ENCODE results near the gene RPTOR.

RPTOR gene

DNA sequence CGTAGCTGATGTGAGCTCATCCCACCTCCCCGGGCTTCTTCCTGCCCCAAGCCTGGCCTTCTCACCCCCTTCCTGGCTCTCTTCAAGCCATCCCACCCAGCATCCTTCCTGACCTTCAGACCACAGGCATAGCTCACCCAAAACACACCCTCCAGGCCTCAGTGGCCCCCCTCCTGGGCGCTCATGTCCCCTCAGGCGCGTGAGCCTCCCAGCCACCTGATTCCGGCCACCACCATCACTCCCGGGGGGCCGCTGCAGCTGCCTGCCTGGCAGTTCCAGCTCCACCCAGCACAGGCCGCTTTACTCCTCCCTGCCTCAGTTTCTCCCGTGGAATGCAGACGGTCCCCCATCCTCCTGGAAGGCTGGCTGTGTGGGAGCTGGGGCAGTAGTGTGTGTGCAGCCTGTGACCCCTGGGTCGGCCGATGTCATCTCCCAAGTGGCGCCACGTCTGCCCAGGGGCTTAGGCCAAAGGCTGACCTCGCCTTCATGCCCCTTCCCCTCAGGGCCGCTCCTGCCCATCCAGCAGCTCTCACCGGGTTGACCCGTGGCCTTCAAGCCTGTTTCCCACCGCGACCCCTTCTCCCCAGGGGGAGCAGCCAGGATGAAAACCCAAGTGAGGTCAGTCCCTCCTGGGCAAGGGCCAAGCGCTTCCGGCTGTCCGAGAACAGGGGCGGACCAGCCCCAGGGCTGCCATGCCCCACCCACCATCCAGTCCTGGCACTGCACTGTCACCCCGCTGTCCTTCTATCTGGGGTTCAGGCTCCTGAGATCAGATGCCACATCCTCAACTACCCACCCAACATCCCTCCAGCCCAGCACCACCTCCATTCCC, 435.1 kb downstream of the RPTOR start:
- DNase-seq (ENCODE audit: extremely low read depth in 1 of 2, low read depth in 1 of 2) = no peak

DNA sequence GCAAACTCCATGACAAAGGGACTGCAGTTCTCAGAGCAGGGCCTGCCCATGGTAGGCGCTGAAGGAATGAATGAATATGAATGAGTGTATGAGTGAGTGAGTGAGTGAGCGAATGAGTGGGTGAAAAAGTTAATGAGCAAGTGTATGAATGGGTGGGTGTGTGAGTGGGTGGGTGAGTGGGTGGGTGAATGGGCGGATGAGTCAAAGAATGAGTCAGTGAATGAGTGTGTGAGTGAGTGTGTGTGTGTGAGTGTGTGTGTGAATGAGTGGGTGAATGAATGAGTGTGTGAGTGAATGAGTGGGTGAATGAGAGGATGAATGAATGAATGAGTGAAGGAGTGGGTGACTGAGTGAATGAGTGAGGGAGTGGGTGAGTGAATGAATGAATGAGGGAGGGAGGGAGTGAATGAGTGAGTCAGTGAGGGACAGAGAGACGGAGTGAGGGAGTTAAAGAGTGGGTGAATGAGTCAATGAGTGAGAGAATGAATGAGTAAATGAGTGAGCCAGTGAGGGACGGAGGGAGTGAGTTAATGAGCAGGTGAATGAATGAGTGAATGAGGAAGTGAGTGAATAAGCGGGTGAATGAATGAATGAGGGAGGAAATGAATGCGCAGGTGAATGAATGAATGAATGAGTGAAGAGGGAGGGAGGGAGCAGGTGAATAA, 435.9 kb downstream of the RPTOR start:
- no peak for DNase-seq (ENCODE audit: extremely low read depth in 1 of 2, low read depth in 1 of 2)

DNA sequence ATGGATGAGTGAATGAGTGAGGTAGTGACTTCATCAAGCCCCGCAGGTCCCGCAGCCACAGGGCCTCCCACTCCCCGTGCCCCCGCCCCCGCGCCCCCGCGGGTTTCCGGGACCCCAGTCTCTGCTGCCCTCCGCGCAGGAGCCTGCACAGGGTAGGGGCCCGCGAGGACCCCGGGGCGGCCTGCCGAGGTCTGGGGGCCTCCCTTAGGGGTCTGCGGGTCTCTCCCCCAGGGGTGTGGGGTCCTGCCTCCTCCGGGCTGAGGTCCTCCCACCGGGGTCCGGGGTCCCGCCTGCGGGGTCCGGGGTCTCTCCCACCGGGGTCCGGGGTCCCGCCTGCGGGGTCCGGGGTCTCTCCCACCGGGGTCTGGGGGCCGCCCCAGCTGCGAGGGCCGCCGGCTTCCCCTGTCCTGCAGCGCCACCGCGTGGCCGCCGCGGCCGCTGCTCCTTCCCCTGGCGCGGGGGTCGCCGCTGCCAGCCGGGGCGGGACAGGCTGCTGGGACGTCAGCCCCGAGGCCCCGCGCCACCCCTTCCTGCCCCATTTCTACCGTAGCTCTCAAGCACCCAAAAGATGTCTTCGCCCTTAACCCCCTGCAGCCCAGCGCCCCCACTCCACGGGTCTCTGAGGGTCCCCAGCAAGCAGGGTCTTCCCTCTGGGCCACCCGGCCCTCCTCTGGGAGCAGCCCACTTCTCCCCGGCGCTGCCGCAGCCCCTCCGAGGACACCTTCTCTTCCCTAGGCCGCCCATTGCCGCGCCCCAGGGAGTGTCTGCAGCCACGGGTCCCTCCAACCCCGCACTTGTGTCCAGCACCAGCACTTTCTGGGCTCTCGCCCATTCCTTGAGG, 436.6 kb downstream of the RPTOR start:
- peak in 1 of 2 donors; percentile 38 for DNase-seq (ENCODE audit: extremely low read depth in 1 of 2, low read depth in 1 of 2)

DNA sequence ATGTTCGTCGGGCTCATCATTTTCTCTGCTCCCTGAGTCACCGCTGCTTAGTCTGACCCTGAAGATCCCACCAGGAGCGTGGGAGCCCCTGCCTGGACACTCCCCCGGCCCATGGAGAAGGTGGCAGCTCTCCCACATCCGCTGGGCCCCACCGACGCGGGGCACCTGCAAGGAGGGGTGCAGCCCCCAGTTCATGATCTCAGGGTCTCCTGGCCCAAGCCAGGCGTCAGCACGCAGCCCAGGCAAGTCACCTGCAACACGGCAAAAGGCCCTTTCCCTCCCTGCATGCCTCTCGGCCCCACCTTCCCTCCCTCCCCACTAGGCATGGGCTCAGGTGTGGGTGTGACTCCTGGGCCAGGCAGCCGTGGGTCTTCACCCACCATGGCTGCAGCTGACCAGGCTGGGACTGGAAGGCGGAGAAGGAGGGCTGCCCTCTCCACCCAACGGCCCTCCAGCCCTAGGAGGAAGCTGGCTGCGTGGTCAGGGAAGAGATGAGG, 437.3 kb downstream of the RPTOR start:
- no peak for DNase-seq (ENCODE audit: extremely low read depth in 1 of 2, low read depth in 1 of 2)

DNA sequence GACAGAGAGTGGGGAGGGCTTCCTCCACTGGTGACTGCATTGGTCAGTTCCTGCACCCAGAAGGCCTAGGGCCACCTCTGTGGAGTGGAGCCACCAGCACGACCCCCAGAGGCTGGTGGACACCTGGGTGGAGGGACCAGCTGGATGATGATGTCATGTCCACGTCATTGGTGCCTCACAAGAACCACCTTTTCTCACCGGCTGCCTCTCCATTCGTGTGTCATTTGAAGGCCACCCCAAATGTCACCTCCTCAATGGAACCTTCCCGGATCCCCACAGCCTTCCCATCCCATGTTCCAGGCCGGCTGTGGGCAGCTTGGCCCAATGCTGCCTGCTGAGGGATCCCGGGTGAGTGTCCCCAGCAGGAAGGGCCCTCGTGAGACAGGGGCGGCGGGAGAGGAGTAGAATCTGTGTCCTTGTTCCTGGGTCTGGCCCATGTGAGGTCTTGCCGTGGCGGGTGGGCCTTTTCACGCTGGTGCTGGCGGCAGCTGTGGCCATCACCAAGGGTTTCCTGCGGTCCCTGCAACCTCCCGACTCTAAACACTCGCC, 437.9 kb downstream of the RPTOR start:
- DNase-seq (ENCODE audit: extremely low read depth in 1 of 2, low read depth in 1 of 2) = no peak

DNA sequence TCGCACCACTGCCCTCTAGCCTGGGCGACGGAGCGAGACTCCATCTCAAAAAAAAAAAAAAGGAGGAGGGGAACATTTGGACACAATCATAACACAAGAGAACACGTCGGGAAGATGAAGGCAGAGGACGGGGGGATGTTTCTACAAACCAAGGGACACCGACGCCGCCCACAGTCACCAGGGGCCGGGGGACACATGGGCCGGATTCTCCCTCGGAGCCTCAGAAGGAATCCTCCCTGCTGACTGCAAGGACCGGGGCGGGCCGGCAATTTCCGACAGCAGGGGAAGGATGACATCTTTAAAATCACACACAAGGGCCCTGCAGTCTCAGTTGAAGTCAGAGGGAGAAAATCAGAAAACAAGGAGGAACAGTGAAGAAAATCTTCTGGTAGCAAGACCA, 438.9 kb downstream of the RPTOR start:
- DNase-seq (ENCODE audit: extremely low read depth in 1 of 2, low read depth in 1 of 2) = no peak

DNA sequence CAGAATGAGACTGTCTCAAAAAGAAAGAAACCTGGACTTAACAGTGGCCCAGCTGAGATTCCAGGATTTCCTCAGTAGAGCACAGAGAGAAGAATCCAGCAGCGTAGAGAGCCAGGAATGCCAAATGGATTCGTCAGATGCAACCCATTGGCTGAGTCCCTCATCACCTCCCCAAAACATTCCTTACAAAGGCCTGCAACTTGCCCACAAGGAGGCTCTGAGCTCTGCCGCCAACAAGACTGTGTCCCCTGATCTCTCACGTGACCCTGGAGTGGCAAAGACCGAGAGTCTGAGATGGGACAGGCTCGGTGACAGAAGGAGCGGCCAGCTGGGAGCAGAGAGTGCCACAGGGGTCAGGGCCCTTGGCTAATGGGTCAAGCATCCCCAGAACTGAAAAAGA, 440.1 kb downstream of the RPTOR start:
- DNase-seq (ENCODE audit: extremely low read depth in 1 of 2, low read depth in 1 of 2) = no peak

DNA sequence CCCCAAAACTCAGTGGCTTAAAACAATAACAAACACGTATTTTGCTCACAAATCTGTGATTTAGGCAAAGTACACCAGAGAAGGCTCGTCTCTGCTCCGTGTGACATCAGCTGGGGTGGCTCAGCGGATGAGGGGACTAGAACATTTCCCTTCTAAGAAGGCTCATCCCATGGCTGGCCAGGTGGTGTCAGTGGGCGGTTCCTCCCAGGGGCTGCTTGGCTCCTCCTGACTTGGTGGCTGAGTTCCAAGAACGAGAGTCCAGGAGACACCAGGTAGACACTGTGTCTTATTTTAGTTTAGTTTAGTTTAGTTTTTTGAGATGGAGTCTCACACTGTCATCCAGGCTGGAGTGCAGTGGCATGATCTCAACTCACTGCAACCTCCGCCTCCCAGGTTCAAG, 441.4 kb downstream of the RPTOR start:
- DNase-seq (ENCODE audit: extremely low read depth in 1 of 2, low read depth in 1 of 2) = no peak

DNA sequence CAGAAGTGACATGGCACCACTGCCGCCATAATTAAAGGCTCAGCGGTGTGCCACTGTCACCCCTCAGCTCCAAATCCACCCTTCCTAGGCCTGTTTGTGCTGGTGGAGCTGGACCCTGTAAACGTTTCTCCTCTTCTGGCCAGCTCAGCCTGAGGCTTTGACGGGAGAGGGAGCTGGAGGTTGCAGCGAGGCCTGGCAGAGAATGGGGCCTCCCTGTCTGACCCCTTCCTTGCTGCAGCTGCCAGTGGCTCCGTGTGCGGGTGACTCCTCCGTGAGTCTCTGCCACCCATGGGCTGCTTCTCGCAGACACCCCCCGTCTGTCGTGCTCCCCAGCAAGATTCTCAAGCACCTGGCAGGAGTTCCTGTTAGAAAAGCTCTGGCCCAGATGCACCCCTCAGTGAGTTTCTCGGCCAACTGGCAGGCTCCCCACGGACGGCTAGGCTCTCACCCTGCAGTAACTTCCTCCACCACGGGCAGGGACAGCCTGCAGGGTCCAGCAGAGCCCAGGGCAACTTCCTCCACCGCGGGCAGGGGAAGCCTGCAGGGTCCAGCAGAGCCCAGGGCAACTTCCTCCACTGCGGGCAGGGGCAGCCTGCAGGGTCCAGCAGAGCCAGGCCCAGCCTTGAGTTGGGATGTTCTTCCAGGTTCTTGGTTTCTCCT, 442.3 kb downstream of the RPTOR start:
- no peak for DNase-seq (ENCODE audit: extremely low read depth in 1 of 2, low read depth in 1 of 2)

DNA sequence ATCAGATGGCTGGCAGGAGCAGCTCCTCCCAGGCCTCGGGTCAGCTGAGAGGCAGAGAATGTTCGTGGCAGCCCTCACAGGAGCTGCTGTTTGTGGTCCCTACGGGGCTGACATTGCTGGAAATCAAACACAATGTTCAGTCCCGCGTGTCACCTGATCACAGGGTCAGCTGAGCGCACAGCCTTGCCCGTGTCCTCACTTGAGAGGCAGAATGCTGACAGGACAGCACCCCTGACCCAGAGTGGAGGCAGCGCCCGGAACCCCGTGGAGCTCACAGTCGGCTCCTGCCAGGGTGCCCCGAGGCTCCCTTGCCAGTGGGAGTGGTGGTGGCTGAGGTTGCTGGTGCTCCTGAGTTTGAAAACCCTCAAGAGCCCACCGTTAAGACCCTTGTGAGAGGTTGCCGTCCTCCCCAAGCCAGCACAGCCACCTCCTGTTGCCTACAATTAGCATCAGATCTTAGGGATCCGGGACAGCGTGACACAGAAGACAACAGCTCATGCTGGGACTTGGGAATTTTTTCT, 443.4 kb downstream of the RPTOR start:
- DNase-seq (ENCODE audit: extremely low read depth in 1 of 2, low read depth in 1 of 2) = no peak

DNA sequence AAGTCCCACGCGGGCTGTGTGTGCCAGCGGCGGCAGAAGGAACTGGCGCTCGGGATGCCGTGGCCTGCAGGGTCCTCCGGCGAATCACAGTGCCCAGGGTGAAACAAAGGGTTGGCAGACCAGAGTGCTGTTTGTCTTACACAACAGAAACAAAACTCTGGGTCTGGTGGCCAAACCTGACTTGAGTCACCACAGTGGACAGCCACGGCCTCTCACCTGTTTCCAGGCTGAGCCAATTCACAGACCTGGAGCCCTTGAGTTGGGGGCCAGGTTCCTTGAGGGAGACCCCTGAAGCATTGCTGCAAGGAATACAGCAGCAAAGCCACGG, 444.9 kb downstream of the RPTOR start:
- DNase-seq (ENCODE audit: extremely low read depth in 1 of 2, low read depth in 1 of 2) = no peak

DNA sequence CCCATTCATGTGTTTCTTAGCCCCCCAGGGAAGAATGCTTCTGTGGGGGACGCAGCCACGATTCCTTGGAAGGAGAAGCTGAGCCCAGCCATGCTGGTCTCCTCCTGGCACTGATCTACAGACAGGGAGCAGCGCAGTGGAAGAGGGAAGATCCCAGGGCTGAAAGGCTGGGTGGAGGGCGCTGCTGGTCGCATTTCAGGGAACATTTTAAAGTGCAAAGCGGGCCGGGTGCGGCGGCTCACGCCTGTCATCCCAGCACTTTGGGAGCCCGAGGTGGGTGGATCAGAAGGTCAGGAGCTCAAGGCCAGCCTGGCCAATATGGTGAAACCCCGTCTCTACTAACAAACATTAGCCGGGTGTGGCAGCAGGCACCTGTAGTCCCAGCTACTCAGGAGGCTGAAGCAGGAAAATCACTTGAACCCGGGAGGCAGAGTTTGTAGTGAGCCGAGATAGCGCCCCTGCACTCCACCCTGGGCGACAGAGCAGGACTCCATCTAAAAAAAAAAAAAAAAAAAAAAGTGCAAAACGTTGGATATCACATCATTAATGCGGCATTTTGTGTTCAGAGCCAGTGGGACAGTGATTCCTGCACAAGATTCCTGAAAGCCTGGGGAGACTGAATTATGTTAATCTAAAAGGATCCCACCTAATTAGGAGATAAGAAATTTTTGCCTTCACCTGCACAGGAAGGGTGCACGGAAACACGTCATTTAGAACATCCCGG, 446.4 kb downstream of the RPTOR start:
- no peak for DNase-seq (ENCODE audit: extremely low read depth in 1 of 2, low read depth in 1 of 2)

DNA sequence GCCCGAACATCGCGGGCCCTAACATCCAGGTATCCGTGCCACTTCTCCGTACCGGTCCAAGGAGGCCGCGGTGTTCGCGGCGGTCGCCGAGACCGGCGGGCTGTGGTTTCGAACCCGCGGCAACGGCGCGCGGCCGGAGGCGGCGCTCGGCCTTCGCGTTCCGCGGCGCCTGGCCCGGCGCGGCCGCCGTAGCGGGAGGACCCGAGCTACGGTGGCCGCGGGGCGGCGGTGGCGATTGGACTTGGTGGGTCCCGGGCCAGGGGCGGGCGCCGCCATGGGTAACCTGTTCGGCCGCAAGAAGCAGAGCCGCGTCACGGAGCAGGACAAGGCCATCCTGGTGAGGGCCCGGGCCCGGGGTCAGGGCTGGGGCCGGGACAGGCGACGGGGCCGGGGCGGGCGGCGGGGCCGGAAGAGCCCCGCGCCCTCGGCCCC, 447.0 kb downstream of the RPTOR start, which contains the start of gene CHMP6:
Gene CHMP6 (plus strand): TSS at position 197 of the 432 bp plus-strand sequence. CDS start 78 bp downstream, at position 275.
- DNase-seq (ENCODE audit: extremely low read depth in 1 of 2, low read depth in 1 of 2) = peak; percentile 26 to 60

DNA sequence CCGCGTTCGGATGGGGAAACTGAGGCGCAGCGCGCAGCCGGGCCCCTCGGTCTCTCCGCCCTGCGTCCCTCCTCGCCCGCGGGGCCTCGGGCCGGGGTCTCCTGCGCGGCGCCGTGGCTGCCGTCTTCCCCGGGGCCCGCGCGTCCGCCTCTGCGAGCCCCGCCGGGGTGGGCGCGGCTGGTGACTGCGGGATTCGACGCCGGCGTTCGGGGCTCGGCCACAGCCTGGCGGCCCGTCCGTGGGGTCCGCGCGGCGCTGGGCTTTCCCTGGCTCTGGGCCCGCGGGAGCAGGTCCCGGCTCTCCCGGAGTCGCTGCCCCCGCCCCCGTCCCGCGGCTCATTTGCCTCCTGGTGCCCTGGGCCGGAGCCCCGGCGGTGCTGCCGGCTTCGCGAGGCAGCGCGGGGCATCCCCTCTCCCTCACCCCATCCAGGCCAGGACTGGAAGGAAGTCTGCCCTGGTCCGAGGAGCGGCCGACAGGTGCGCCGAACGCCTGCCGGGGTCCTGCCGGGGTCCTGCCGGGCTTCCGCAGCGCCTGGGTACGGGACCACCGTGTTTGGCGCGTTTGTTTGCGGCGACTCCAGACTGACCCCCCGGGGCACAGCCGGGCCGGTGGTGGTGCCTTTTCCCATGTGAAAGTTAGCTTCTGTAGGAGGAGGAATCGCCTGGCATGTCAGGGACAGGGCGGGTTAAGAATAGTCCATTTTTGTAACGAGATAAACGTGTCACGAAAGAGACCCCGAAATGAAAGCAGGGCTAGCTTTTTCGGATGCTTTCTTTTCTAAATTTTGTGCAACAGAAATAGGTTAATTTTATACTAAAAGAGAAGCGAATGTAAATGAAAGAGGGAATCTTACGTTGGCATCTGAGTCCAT, 447.7 kb downstream of the RPTOR start:
- DNase-seq (ENCODE audit: extremely low read depth in 1 of 2, low read depth in 1 of 2) = no peak

DNA sequence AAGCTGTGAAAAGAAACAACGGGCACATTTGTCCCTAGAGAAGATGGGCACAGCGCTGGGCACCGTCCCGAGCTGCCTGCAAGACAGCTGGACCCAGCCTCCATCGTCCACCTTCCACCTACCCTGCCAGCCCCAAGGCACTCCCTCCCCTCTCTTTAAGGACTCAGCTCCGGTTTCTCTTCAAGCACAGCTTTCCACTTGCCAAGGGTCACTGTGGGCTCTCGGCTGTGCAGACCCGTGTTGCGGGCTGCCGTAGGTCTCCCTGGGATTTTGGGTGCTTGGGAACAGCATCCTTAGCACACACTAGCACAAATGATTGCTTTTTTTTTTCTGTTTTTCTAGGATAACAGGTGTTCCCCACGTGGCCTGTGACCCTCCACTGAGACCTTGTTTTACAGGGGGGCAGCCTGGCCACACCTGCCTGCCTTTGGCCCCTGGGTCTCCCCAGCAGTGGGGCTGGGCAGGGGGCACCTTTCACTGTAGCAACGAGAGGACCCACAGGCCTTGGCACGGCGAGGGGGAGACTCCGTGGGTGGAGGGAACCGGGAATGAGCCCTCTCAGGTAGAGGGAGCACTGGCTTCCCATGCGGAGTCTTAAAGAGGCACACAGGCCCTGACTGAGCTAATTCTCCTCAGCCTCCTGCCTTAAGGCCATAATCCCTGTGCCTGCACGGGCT, 448.4 kb downstream of the RPTOR start:
- DNase-seq (ENCODE audit: extremely low read depth in 1 of 2, low read depth in 1 of 2) = no peak

DNA sequence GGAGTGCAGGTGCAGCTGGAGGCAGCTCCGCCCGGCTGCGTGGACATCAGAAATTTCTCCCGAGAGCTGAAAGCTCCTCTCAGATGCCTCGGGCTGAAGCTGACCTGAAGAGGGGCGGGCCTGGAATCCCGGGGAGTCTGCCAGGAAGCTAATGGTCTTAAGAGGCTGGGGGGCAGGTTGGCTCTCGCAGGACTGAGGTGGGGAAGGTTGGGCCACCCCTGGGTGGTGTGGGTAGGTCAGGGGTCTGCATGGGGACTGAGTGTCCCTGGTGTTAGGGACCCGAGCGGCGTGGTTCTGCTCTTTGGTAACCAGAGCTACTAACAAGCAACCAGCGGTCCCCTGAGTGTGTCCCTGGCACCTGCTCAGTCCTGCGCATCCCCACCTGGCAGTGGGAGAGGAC, 450.5 kb downstream of the RPTOR start:
- DNase-seq (ENCODE audit: extremely low read depth in 1 of 2, low read depth in 1 of 2) = no peak

DNA sequence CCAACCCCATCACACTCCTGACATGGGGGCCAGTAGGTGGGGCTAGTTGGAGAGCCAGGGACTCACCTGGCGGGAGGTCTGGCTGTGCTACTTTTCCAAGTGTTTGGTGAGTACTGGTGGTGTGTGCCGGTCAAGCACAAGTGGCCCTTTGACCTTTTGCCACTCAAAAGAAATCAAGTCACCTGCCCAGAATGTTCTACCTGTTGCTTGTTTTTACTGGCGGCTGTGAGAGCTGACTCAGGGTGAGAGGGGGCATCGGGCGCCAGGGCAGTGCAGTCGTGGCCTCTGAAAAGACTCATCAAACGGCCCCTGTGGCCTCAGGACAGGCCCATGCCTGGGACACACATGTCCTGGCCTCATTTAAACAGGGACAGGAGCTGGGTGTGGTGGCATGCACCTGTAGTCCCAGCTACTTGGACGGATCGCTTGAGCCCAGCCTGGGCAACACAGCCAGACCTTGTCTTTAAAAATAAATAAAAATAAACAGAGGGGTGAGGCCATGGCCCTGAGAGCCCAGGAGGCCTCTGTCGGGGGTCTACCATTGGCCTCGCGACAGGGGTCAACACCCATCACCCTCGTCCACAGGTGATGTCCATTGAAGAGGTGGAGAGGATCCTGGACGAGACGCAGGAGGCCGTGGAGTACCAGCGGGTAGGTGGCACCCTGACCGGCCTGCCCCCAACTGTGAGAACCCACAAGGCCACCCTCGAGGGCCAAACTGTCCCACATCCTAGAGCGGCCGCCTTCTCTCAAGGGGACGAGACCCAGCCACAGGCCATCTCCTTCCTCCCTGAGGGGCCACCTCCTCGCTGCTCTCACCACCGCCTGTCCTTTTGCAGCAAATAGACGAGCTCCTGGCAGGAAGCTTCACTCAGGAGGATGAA, 452.0 kb downstream of the RPTOR start:
- DNase-seq (ENCODE audit: extremely low read depth in 1 of 2, low read depth in 1 of 2) = no peak

All from activated CD8-positive, alpha-beta memory T cell treated with anti-CD3 and anti-CD28 coated beads for 1 hour (primary cell).